Heart left ventricle (tissue), 13 donors: Measurements from ENCODE around the gene C6orf15.

Experiments
- CTCF ChIP-seq, 12 donors: fragments of 200-600 bp; sonication (generic) in 4 of 12; IDR thresholded peaks; one replicate each; pipeline versions ENCODE4 v1.5.0 to v1.8.0; 2018 to 2022; ENCODE audit warnings: antibody characterized with exemption in 12 of 12, mild to moderate bottlenecking in 5 of 12
- POLR2A ChIP-seq, 2 donors: fragments of 450-650 bp; IDR thresholded peaks; one replicate each; pipeline ENCODE4 v1.6.1; 2017; ENCODE audit warnings: antibody characterized with exemption in 2 of 2, mild to moderate bottlenecking in 2 of 2, moderate library complexity in 2 of 2
- donor health status: ischemic (EF 13 %, LVEDD 7.1; RV severe dilation, severe dysfunction).
- donor health status: DM: no; HTN: yes; CAD: no.
- donor health status: DM: no; HTN: no; CAD: no.
- donor health status: ischemic (EF 25% LVEDD 6.9; RV normal size, moderate dysfunction).
- donor health status: ischemic (EF 25% LVEDD 5.7; RV mildly dilated, moderate dysfunction).
- donor health status: ischemic (EF 35%, LVEDD 5.7; RV mildly dilated, moderate dysfunction).
- donor health status: nonischemic (EF 11% LVEDD 7.7; RV severe dilation, severe dysfunction).
- donor health status: DM: yes; HTN: yes; CAD: no.
- donor health status: PGD.
- donor health status: ischemic (EF 29% LVEDD 5.4; RV normal size, mild dysfunction).
- donor health status: nonischemic (EF 23%, LVEDD 6.1; RV moderate dilation, normal function).

DNA sequence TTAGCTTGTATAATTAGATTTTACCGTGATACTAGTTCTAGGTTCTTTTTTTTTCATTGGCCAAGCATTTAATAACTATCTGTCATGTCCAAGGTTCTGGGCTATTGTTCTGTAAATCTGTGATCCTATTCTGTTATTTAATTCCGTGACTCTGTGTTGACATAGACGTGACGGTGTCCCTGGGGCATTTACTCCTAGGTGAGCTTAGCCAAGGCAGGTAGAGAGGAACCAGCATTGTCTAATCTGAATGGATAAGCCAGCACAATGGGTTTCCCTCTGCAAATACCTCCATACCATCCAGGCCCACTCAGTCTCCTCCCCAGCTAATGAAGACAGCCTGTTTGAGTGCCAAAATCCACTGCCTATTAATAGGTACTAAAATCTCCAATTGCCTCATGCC lies 16.8 kb upstream of the C6orf15 start:
- no peak for TF ChIP-seq CTCF (IDR thresholded peaks at IDR 0.05)
- no peak for TF ChIP-seq POLR2A (IDR thresholded peaks at IDR 0.05)
